ENCODE data around the gene THSD7B. TPM values are rescaled to one million over a fixed set of nuclear protein-coding genes. Genes with fewer than 3 reads are reported as not detected.

THSD7B gene
- total and polyA plus RNA-seq, 2 experiments from 2014 or later: 0.86 to 3.8 TPM

GRCh38 chr2:137367361-137367760, 602.0 kb downstream of the THSD7B start (continued):
- no peak for TF ChIP-seq ZNF114 (CRISPR knock-in tag; IDR thresholded peaks at IDR 0.05)
- TF ChIP-seq POLR2AphosphoS5 (IDR thresholded peaks at IDR 0.05; ENCODE audit: low read depth): no peak
- no peak for TF ChIP-seq ZNF331 (CRISPR knock-in tag; IDR thresholded peaks at IDR 0.05; ENCODE audit: low read depth)
- no peak for TF ChIP-seq ZNF462 (CRISPR knock-in tag; IDR thresholded peaks at IDR 0.05)

- Mint-ChIP-seq H3K27ac (no peak overlapping the region), H3K4me1 (no peaks in the 10 kb centered on the region), H3K36me3 (ENCODE audit: low read depth) (no peaks in the 10 kb centered on the region; the same call in 1 of the 3 replicates), H3K9me3 (peaks cover 14% of the 10 kb centered on the region), H3K27me3 (ENCODE audit: insufficient read depth, low read depth, poor library complexity) (peaks cover 2% of the 10 kb centered on the region), H3K4me3 (no peak overlapping the region)
- Histone ChIP-seq H3K27me3 (ENCODE audit: insufficient read depth) (no peaks in the 10 kb centered on the region), H3K4me3 (no peak overlapping the region), H4K20me1 (replicated peaks; ENCODE audit: insufficient read depth) (no peaks in the 10 kb centered on the region), H2AFZ (no peak overlapping the region), H3K9me2 (ENCODE audit: insufficient read depth) (no peaks in the 10 kb centered on the region), H3K4me1 (ENCODE audit: insufficient read depth) (no peaks in the 10 kb centered on the region), H3K79me2 (replicated peaks; ENCODE audit: insufficient read depth) (no peaks in the 10 kb centered on the region), H3K36me3 (ENCODE audit: insufficient read depth) (no peaks in the 10 kb centered on the region), H3F3A (replicated peaks; ENCODE audit: low read depth) (no peaks in the 10 kb centered on the region), H3K27ac (ENCODE audit: low read depth) (no peak overlapping the region), H3K4me2 (no peak overlapping the region)
- ATAC-seq (no peak), DNase-seq (ENCODE audit: low spot score) (no peak)
- no peak for TF ChIP-seq ZNF462 (CRISPR knock-in tag; IDR thresholded peaks at IDR 0.05)
- TF ChIP-seq ETS1 (IDR thresholded peaks at IDR 0.05): no peak
- TF ChIP-seq EZH2phosphoT487 (IDR thresholded peaks at IDR 0.05; ENCODE audit: unreplicated experiment): no peak
- no peak for TF ChIP-seq NANOG (IDR thresholded peaks at IDR 0.05; ENCODE audit: borderline replicate concordance)
- TF ChIP-seq ZNF114 (CRISPR knock-in tag; IDR thresholded peaks at IDR 0.05): no peak
- no peak for TF ChIP-seq CREB1 (CRISPR knock-in tag; IDR thresholded peaks at IDR 0.05; ENCODE audit: low read depth)
- no peak for TF ChIP-seq STAT1 (IDR thresholded peaks at IDR 0.05; ENCODE audit: unreplicated experiment)
These were observed 603.8 kb downstream of the THSD7B start for GRCh38 chr2:137369106-137369505.
